ENCODE measurements around the gene BCL2L13.
"Not testable (repeated sequence)": the region's sequence is repeated elsewhere in the genome, so short reads cannot be mapped to it uniquely, and the experiment has no call there.

DNA sequence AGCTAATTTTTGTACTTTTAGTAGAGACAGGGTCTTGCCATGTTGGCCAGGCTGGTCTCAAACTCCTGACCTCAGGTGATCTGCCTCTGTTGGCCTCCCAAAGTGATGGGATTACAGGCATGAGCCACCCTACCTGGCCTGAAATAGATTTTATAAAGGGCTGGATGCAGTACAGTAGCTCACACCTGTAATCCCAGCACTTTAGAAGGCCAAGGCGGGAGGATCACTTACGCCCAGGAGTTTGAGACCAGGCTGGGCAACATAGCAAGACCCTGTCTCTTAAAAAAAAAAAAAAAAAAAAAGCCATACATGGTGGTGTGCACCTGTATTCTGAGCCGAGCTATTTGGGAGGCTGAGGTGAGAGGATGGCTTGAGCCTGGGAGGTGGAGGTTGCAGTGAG lies 59.7 kb downstream of the BCL2L13 start:
- TF ChIP-seq, protein P1, sequence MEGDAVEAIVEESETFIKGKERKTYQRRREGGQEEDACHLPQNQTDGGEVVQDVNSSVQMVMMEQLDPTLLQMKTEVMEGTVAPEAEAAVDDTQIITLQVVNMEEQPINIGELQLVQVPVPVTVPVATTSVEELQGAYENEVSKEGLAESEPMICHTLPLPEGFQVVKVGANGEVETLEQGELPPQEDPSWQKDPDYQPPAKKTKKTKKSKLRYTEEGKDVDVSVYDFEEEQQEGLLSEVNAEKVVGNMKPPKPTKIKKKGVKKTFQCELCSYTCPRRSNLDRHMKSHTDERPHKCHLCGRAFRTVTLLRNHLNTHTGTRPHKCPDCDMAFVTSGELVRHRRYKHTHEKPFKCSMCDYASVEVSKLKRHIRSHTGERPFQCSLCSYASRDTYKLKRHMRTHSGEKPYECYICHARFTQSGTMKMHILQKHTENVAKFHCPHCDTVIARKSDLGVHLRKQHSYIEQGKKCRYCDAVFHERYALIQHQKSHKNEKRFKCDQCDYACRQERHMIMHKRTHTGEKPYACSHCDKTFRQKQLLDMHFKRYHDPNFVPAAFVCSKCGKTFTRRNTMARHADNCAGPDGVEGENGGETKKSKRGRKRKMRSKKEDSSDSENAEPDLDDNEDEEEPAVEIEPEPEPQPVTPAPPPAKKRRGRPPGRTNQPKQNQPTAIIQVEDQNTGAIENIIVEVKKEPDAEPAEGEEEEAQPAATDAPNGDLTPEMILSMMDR (IDR thresholded peaks at IDR 0.05), result not testable (repeated sequence)
- TF ChIP-seq POLR2A (IDR thresholded peaks at IDR 0.05), result not testable (repeated sequence)
